Left renal cortex interstitium (tissue), 4 donors: ENCODE measurements around the gene PDLIM4. TPM values are rescaled to one million over a fixed set of nuclear protein-coding genes. Genes with fewer than 3 reads are reported as not detected.

Experiments
- DNase-seq, 4 donors: peaks; one replicate each; pipeline ENCODE4 v3.0.0-alpha.2; 2013; ENCODE audit warnings: low read depth in 4 of 4, low spot score in 2 of 4, missing footprints in 1 of 4
- polyA plus RNA-seq, 4 donors: library from polyadenylated mRNA; unstranded; fragments of 120-200 nt; gene quantifications; one replicate each; pipeline ENCODE4 v1.2.1, GENCODE V29; 2013; ENCODE audit not compliant: insufficient read length in 4 of 4

The PDLIM4 gene
- polyA plus RNA-seq, 4 donors = 12.5 to 21.7 (median 16.3) TPM

DNA sequence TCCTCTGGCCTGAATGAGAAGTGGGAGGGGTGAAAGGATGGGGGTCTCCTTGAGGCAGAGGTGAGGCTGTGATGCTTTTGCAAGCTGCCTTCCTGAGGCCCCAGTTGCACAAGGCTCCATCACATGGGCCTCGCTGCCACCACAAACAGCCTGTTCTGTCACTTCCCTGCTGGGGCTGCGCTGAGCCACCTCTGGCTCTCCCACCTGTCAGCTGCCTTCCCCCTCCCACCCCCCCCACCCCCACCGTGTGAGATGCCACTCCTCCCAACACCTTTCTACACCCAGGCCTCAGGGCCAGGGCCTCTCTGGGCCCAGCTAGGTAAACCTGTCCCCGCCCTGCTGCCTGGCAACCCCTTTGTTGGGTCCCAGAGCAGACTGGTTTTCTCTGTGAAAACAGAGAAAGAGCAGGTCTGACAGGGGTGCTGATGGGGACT lies 4.5 kb upstream of the PDLIM4 start:
- no peak for DNase-seq

GRCh38 chr5:132253452-132254320 lies 3.8 kb upstream of the PDLIM4 start:
- DNase-seq = no peak

DNA sequence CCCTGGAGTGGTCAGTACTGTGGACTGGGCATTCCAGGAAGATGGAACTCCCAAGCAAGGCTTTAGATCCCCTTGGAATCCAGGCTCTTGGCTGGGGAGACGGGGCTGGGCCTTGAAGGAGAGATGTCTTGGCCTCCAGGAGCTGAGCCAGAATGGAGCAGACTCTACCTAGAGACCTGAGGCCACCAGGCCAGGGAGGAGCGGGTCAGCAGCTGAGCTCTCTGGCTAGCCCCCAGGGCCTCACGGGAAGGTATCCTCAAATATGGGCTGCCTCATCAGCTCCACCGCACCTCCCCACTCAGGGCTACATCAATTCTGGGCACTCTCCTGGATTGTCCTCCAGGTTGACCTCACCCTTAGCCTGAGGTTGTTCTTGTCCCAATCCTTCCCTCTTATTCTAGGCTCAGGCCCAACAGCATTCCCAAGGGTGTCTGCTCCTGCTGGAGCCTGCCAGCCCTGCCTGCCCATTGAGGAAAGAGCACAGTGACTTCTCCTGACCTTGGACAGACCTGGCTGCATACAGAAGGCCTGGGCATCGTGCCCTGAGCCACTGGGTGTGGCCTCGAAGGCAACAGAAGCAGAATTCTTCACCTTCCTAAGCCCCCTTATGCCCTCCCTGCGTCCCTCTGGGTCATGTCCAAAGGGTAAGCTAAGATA lies 3.0 kb upstream of the PDLIM4 start:
- no peak for DNase-seq

DNA sequence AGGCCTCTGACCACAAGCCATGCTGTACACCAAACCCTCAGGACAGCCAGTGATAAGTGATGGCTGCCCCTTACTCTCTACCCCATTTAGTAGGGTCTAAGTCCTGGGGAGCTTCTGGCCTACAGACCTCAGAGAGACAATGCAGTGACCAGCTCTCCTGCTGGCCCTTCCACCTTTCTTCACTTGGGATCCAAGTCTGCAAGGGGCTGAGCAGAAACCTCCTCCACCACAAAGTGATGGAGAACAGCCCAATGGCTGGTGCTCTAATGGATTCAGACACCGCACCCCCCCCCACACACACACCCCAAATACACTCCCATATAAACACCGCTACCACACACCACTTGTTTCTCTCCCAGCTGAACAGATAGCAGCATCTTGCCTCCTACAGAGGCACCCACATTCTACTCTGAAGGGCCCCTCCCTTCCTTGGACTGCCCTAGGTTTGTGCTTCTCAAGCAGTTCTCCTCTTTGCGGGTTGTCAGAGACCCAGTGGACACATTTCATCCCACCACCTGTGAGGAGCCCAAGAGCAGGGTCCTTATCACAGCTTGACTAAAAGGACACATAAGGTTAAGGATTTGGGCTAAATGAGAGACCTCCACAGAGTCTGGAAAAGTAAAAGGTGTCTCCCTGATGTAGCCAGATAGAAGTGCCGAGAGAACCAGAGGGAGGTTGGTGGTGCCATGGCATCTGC lies 1.3 kb upstream of the PDLIM4 start:
- no peak for DNase-seq

DNA sequence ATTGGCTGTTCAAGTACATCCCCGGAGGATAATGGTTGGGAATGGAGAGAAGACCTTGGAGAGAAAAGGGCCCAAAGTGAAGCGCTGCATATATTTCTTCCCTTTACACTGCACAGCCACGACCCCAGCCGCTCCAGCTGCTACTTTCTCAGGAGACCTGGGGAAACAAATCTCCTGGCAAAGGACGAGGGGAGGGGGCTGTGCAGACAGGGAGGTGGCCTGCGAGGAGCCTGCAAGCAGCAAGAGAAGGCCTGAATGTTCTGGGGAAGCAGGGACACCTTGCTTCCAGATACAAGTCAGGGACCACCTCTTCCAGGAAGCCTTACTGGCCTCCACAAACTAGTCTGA lies 739 bp upstream of the PDLIM4 start:
- no peak for DNase-seq

- no peak for DNase-seq
These were observed 889 bp downstream of the PDLIM4 start for GRCh38 chr5:132258102-132259068.

DNA sequence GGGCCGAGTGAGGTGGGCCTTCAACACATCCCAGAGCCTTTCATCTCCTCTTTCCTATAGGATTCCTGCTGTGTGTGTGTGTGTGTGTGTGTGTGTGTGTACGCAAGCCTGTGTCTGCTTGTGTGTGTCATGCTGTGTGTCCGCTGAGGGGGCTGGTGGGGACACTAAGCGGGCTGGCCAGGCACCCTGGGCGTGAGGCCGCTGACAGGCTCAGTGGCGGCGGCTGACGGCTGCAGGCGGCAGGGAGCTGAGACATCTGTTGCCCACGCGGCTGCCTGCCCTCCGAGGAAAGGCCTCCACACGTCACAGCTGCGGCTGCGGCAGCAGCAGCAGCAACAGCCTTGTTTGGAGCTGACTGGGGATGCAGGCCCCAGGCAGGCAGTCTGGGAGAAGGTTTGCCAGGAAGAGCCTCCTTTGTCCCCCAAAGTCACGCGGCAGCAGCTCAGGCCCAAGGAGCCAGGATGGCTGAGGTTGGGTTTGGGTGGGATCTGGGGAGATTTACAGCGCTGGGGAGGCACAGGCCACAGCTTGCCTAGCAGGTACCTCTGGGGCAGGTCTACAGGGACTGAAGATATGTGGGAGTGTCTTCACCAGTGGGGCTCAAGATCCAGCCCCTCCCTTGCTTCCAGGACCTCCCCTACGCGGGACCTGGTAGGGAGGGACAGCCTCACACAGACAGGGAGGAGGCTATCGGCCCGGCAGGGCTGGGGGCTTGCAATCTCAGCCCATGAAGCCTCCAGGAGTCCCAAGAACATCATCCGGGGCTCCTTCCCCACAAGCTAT lies 1.8 kb downstream of the PDLIM4 start:
- DNase-seq = no peak

GRCh38 chr5:132260051-132260450 lies 2.6 kb downstream of the PDLIM4 start:
- no peak for DNase-seq

DNA sequence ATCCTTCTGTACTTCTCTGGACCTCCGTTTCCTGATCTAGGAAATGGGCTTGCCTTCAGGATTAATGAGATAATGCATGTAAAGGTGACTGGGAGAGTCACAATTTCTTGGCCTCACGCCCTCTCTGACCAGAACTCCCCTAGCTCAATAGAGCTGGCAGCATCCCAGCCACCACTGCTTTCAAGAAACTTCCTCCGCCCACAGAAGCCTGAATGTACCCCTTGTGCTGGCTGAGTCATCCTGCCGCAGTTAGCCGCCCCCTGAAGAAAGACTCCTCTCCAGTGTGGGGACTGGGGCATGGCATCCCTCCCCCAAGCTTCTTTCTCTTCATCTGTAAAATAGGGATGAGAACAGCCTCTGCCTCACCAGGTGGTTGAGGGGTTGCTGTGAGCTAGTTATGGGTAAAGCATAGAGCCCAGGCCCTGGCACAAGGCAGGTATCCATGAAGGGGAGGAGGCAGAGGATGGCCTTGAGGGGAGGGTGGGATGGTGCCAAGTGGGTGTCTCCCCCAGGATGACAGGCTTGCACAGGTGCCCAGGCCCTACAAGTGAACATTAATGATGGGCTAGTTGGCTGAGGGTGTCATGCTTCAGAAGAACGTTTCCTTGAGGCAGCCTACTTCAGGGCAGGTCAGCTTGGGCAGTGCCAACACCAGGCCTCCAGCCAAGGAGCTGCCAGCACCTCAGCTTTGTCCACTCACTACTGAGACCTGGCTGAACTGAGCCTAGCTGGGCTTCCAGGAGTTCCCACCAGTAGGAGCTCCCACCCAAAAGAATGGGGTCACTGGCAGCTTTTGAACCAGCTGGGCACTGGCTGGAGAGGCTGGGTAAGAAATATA lies 3.4 kb downstream of the PDLIM4 start:
- no peak for DNase-seq

GRCh38 chr5:132261881-132262845 lies 4.7 kb downstream of the PDLIM4 start:
- DNase-seq = no peak

GRCh38 chr5:132262882-132263547 lies 5.5 kb downstream of the PDLIM4 start:
- DNase-seq = no peak

- no peak for DNase-seq
These were observed 6.2 kb downstream of the PDLIM4 start for GRCh38 chr5:132263548-132264261.

GRCh38 chr5:132264546-132265335 lies 7.2 kb downstream of the PDLIM4 start:
- DNase-seq = no peak

DNA sequence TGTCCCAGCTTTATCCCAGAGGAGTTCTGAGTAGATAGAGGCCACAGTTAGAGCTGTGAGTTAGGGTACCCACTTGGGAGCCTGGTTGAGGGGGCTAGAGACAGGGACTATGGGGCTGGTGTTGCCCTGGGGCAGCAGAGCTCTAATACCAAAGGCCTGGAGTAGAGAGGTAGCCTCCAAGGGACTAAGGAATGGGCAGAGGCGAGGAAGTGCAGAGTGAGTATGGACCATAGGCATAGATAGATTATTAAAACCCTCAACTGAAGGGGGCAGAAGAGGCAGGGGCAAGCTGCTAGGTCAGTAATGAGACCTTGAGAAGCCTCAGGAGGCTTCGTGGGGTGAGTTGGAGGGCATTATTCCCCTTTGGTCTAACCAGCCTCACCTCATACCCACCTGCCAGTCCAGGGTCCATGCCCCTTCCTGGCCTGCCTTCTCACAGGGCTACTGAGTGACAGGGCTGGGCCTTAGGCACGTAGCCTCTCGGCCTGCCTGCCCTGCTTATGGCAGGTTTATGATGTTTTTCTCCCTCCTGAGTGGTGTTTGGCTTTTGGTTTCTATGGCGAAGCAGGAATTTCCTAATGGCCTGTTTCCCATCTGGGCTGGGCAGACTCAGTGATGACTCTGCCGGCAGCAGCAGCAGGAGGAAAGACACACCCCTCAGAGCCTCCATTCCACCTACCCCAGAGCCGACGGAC lies 8.0 kb downstream of the PDLIM4 start:
- peak in 1 of 4 donors; percentile 69 for DNase-seq
